NCI-H526 (cell line): ENCODE measurements around the gene TMEM240.
"Not testable (repeated sequence)": the region's sequence is repeated elsewhere in the genome, so short reads cannot be mapped to it uniquely, and the experiment has no call there.

ENCODE experiments used
- DNase-seq, 2 experiments: peaks; one replicate each; lab custom pipeline; 2025; lab: John Stamatoyannopoulos, UW

The TMEM240 gene

GRCh38 chr1:1524750-1525383, 15.6 kb downstream of the TMEM240 start:
- not testable (repeated sequence) for DNase-seq

- peak in 1 of 2 experiments; percentile 34 for DNase-seq
Observed at GRCh38 chr1:1523651-1524050, 16.8 kb downstream of the TMEM240 start.

GRCh38 chr1:1523226-1523625, 17.2 kb downstream of the TMEM240 start:
- not testable (repeated sequence) for DNase-seq

- not testable (repeated sequence) for DNase-seq
Observed at GRCh38 chr1:1522536-1522935, 17.9 kb downstream of the TMEM240 start.

- no peak for DNase-seq
Observed at GRCh38 chr1:1521331-1521730, 19.1 kb downstream of the TMEM240 start.

GRCh38 chr1:1519805-1520505, 20.5 kb downstream of the TMEM240 start:
- DNase-seq = not testable (repeated sequence)

GRCh38 chr1:1518621-1519007, 21.8 kb downstream of the TMEM240 start:
- not testable (repeated sequence) for DNase-seq

- no peak for DNase-seq
Observed at GRCh38 chr1:1517973-1518620, 22.3 kb downstream of the TMEM240 start.

- not testable (repeated sequence) for DNase-seq
Observed at GRCh38 chr1:1516923-1517322, 23.5 kb downstream of the TMEM240 start.

GRCh38 chr1:1514376-1514775, 26.0 kb downstream of the TMEM240 start:
- not testable (repeated sequence) for DNase-seq

- not testable (repeated sequence) for DNase-seq
Observed at GRCh38 chr1:1513675-1514074, 26.7 kb downstream of the TMEM240 start.

GRCh38 chr1:1512425-1512824, 28.0 kb downstream of the TMEM240 start:
- DNase-seq = not testable (repeated sequence)

GRCh38 chr1:1511533-1512285, 28.7 kb downstream of the TMEM240 start, which contains the start of gene ATAD3A:
Gene ATAD3A, plus strand, starts transcription at chr1:1512162. Its CDS starts 107 bp downstream, at chr1:1512269.
- peak; percentile 89 to 98 for DNase-seq

GRCh38 chr1:1510912-1511532, 29.4 kb downstream of the TMEM240 start:
- DNase-seq = peak; percentile 68 to 69

GRCh38 chr1:1509465-1509850, 31.0 kb downstream of the TMEM240 start:
- not testable (repeated sequence) for DNase-seq

- not testable (repeated sequence) for DNase-seq
Observed at GRCh38 chr1:1508775-1509464, 31.5 kb downstream of the TMEM240 start.

GRCh38 chr1:1507305-1507704, 33.1 kb downstream of the TMEM240 start:
- no peak for DNase-seq

- not testable (repeated sequence) for DNase-seq
Observed at GRCh38 chr1:1505801-1506200, 34.6 kb downstream of the TMEM240 start.

- peak in 1 of 2 experiments; percentile 54 for DNase-seq
Observed at GRCh38 chr1:1505366-1505798, 35.0 kb downstream of the TMEM240 start.

GRCh38 chr1:1504777-1505365, 35.6 kb downstream of the TMEM240 start:
- peak; percentile 87 to 90 for DNase-seq
